GM21390 (cell line): ENCODE results near the gene MZB1.
"Not testable (repeated sequence)": the region's sequence is repeated elsewhere in the genome, so short reads cannot be mapped to it uniquely, and the experiment has no call there.

ENCODE experiments used
- ATAC-seq: cut with Tn5 transposase; IDR thresholded peaks from one replicate; pipeline ENCODE4 v1.9.1; 2021; ENCODE audit not compliant: unreplicated experiment

The MZB1 gene

GRCh38 chr5:139392678-139393496, 3.2 kb upstream of the MZB1 start:
- peak; percentile 47 for ATAC-seq

GRCh38 chr5:139392324-139392677, 2.6 kb upstream of the MZB1 start:
- peak; percentile 14 for ATAC-seq

GRCh38 chr5:139391570-139392323, 2.0 kb upstream of the MZB1 start:
- no peak for ATAC-seq

GRCh38 chr5:139390639-139391569, 1.2 kb upstream of the MZB1 start:
- no peak for ATAC-seq

GRCh38 chr5:139388198-139388821, 1.4 kb downstream of the MZB1 start:
- no peak for ATAC-seq

GRCh38 chr5:139387611-139388197, 2.0 kb downstream of the MZB1 start:
- ATAC-seq = no peak

GRCh38 chr5:139386956-139387355, 2.8 kb downstream of the MZB1 start:
- not testable (repeated sequence) for ATAC-seq

- no peak for ATAC-seq
These were observed 3.7 kb downstream of the MZB1 start for GRCh38 chr5:139386050-139386438.

- ATAC-seq = no peak
These were observed 4.4 kb downstream of the MZB1 start for GRCh38 chr5:139385061-139386049.

GRCh38 chr5:139384591-139385051, 5.1 kb downstream of the MZB1 start:
- no peak for ATAC-seq

- no peak for ATAC-seq
These were observed 5.6 kb downstream of the MZB1 start for GRCh38 chr5:139383993-139384590.

- no peak for ATAC-seq
These were observed 6.3 kb downstream of the MZB1 start, which contains the start of gene SLC23A1 for GRCh38 chr5:139383275-139383992. SLC23A1 (minus strand) TSS chr5:139383297; CDS start chr5:139383253, 44 bp downstream.

- no peak for ATAC-seq
These were observed 6.9 kb downstream of the MZB1 start for GRCh38 chr5:139382807-139383206.

GRCh38 chr5:139381837-139382761, 7.6 kb downstream of the MZB1 start:
- ATAC-seq = no peak

GRCh38 chr5:139379626-139380449, 9.9 kb downstream of the MZB1 start:
- no peak for ATAC-seq

- no peak for ATAC-seq
These were observed 10.8 kb downstream of the MZB1 start for GRCh38 chr5:139378941-139379361.
